SK-N-SH (cell line): ENCODE measurements around the gene NOD2.

Experiments
- CTCF ChIP-seq: fragments of 200-600 bp; sonication (generic); IDR thresholded peaks from 2 replicates; pipeline ENCODE4 v1.6.1; 2017; ENCODE audit warnings: antibody characterized with exemption, mild to moderate bottlenecking, moderate library complexity
- GABPA ChIP-seq: IDR thresholded peaks from 2 replicates; pipeline ENCODE4 v1.4.0; 2012; ENCODE audit warnings: low read depth, mild to moderate bottlenecking
- IRF3 ChIP-seq: fragments of 150-350 bp; IDR thresholded peaks from 2 replicates; pipeline ENCODE4 v1.6.1; 2016; ENCODE audit warnings: mild to moderate bottlenecking, low read depth, low read length
- MAX ChIP-seq: IDR thresholded peaks from 2 replicates; pipeline ENCODE4 v1.4.0; 2012; ENCODE audit warnings: low read depth
- MXI1 ChIP-seq: IDR thresholded peaks from 2 replicates; pipeline ENCODE4 v1.6.1; 2012; ENCODE audit warnings: mild to moderate bottlenecking, low read depth, low read length, improper control_type of control experiment
- PBX3 ChIP-seq: IDR thresholded peaks from 2 replicates; pipeline ENCODE4; 2012
- RCOR1 ChIP-seq: fragments of 150-350 bp; IDR thresholded peaks from 2 replicates; pipeline ENCODE4 v1.6.1; 2017; ENCODE audit warnings: antibody characterized with exemption, low read length

- TF ChIP-seq CTCF (no peak), GABPA (no peak), RCOR1 (no peak), MXI1 (no peak), IRF3 (no peak), PBX3 (no peak), MAX (no peak)
Measured at GRCh38 chr16:50756473-50756872, 63.1 kb downstream of the NOD2 start.
